HG03432 (cell line): Measurements from ENCODE around the gene CCDC83.

Source experiments
- ATAC-seq: cut with Tn5 transposase; IDR thresholded peaks from one replicate; pipeline ENCODE4 v1.9.1; 2021; ENCODE audit warnings: mild to moderate bottlenecking, moderate library complexity; ENCODE audit not compliant: unreplicated experiment

The CCDC83 gene

GRCh38 chr11:85855341-85855656, at the start of gene CCDC83:
TSS of gene CCDC83 (plus strand) at chr11:85855383. CDS start at chr11:85865124, 9,741 bp downstream.
- no peak for ATAC-seq

- no peak for ATAC-seq
Observed at GRCh38 chr11:85805387-85805786, 49.8 kb upstream of the CCDC83 start.

GRCh38 chr11:85806016-85806415, 49.2 kb upstream of the CCDC83 start:
- ATAC-seq, result no peak

GRCh38 chr11:85806876-85807275, 48.3 kb upstream of the CCDC83 start:
- no peak for ATAC-seq

GRCh38 chr11:85809191-85809590, 46.0 kb upstream of the CCDC83 start:
- no peak for ATAC-seq

DNA sequence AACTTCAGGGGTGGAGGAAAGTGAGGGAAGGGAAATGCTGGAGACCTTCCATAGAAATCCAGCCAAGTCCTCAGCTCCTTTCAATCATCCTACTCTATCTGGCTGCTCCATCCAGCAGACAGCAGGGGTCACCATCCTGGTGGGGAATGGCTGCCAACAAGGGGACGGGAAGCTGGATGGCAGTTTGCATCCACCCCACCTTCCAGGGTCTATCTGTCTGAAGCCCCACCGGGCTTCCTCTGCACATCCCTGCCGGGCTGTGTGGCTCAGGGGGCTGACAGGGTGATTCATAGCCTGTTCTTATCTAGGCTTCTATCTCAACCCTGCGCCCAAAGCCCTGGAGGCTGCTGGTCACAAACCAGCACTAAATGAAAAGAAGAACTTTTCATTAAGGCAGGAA, 45.3 kb upstream of the CCDC83 start:
- no peak for ATAC-seq

DNA sequence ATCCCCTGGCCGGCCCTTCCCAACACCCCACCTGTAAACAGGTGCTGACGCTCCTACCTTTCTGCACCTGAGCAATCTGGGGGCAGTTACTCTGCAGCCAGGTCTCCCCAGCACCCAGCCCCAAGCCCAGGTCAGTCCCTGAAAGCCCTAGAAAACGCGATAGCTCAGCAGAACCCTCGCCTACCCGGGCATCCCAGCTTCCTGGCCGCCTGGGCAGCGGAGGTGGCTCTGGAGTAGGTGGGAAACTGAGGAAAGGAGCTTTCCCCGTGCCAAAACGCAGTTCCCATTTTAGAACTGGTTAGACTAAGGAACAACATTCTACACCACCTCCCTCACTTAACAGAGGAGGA, 44.7 kb upstream of the CCDC83 start:
- ATAC-seq, result no peak

GRCh38 chr11:85810871-85811611, 44.1 kb upstream of the CCDC83 start, which contains the start of gene SYTL2:
TSS of gene SYTL2 (minus strand) at chr11:85811141. CDS start at chr11:85757725, 53,416 bp downstream.
- ATAC-seq, result peak; percentile 91

DNA sequence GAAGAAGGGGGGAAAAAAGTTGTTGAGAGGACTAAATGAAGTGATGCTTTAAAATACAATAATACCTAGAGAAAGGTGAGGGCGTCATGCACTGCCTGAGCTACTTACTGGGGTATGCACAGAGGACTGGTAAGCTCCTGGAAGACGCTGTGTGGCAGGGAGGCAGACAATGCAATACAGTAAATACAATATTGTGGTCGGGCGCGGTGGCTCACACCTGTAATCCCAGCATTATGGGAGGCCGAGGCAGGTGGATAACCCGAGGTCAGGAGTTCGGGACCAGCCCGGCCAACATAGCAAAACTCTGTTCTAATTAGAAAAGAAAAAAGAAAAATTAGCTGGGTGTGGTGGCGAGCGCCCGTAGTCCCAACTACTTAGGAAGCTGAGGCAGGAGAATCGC, 43.6 kb upstream of the CCDC83 start:
- ATAC-seq, result no peak

GRCh38 chr11:85813721-85814120, 41.5 kb upstream of the CCDC83 start:
- ATAC-seq, result no peak

- no peak for ATAC-seq
Observed at GRCh38 chr11:85815186-85815931, 39.8 kb upstream of the CCDC83 start.

DNA sequence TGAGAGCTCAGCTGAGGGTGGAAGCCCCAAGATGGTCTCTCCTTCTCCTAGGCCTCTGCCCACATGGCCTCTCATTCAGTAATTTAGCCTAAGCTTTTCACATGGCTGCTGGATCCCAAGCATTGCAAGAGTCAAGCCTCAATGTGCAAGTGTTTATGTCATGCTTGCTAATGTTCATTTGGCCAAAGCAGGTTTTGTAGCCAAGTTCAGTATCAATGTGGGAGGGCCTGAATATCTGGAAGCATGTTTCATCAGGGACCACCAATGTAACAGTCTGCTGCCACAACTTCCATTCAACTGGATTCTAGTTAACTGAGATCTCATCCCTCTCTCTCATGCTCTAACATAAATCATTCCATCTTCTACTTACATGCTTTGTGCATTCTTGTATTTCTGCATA, 35.7 kb upstream of the CCDC83 start:
- no peak for ATAC-seq

DNA sequence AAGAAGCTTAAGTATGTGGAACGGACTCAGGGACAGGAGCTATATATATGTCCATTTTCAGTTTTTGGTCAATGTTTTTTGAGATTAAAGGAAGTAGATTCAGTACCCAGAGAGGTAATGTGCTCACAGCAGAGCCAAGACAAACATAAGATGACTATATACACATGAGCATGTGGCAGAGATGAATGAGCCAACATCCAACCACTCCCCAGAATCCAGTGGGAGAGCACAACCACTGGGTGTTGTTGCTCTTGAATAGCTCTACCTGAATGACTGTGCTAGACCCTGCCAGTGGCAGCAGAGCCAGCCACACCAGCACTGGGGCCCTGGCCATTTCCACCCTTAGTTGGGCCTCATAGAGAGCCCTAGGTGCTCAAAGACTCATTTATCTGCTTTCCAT, 33.5 kb upstream of the CCDC83 start:
- ATAC-seq, result no peak

DNA sequence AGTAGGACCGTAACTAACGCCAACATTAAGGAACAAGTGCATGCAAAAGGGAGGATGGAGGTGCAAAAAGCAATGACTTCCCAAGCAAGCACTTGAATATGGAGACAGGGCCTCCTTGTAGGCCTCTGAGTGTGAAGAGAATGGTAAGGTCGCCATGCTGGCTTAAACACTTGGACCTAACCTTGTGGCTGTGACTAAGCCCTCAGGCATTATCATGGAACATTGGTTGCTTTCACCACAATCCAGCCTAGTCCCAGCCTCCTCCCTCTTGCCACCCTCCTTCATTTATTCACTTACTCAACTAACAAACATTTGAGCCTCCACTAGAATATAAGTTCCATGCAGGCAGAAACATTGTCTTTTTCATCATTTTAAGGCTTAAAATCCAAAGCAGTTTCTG, 32.4 kb upstream of the CCDC83 start:
- no peak for ATAC-seq

GRCh38 chr11:85823816-85824215, 31.4 kb upstream of the CCDC83 start:
- peak; percentile 32 for ATAC-seq

GRCh38 chr11:85825616-85826015, 29.6 kb upstream of the CCDC83 start:
- no peak for ATAC-seq

DNA sequence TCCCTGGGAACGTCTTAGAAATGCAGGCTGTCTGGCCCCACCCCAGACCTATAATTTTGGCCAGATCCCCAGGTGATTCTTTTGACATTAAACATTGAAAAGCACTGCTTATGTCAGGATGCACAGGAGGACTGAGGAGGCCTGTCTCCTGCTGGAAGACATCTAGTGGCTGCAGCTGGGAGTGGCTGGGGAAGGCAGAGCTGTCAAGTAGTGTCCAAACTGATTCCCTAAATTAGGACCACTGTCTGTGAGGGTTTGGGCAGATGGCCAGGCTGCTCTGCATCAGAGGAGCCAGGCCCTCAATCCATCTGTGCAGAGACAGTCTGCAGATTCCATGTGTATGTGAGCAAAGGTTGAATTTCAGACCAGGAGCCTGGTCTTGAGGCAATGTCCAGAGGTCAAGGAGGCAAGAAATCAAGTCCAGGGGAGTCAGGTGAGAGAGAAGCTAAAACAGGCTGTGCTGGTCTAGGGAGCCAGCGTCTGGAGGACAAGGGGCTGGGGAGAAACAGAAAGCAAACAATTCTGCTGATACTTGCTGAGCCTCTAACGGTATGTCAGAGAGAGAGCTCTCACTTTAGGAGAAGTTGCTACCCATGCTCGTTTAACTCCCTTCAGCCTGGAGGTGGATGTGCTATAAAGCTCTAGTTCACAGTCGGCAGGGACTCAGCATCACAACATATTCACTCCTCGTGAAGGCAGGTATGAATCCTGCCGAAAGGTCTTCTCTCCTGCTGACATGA, 28.9 kb upstream of the CCDC83 start:
- peak; percentile 60 for ATAC-seq

DNA sequence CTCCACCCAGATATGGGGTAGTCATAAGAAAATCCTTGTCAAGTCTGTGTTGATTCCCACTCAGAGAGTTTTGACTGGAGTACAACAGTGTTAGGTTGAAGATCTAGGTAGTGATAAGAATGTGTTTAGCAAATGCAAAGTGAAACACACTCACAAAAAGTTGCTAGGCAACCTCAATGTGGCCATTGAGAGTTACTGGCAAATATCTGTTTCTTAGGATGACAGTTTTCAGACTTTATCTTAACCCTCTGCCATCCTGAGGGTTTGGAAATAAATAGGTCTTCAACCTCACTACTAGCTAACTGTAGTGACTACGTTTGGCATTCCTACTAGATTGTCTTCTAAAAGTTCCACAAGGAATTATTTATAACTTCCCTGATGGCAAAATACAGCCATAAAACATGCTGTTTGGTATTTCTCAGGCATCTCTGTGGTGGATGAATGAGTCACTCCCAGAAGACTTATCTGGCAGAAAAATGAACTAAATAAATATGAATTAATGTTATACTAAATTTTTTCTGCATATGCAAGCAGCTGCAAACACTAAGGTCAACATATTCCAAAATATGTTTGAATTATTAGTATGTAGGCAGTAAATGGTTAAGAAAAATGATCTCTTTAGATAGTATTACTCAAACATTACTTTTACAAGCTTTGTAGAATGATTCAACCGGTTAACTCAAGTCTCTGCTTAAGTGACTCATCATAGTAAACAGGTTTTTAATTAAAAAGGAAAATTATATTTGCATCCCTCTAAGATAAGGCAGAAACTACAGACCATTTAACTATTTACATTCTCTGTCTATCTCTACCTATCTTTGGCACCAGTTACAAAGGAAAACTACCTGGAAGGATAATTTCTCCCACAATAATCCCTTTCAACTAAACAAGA, 27.2 kb upstream of the CCDC83 start:
- no peak for ATAC-seq

DNA sequence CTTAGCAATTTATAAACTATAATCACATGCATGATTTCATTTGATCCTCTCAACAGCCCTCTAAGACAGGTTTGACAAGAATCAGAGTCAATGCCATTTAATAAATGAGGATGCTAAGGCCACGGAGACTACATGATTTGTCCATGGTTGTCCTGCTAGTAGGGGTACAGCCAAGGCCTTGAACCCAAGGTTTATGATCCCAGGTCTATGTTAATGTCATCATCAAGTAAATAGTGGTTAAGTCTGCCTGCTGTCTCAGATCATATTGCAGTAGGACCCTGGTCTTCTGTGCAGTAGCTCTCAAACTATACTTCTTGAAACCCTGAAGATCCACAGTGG, 26.6 kb upstream of the CCDC83 start:
- ATAC-seq, result no peak

DNA sequence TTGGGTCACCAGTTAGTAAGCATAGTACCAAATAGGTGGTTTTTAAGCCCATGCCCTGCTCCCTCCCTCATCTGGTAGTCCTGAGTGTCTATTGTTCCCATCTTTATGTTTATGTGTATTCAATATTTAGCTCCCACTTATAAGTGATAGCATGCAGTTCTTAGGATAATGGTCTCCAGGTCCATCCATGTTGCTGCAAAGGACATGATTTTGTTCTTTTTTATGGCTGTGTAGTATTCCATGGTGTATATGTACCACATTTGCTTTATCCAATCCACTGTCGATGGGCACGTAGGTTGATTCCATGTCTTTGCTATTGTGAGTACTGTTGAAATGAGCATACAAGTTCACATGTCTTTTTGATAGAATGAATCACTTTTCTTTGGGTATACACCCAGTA, 26.0 kb upstream of the CCDC83 start:
- no peak for ATAC-seq

- no peak for ATAC-seq
Observed at GRCh38 chr11:85831050-85831449, 24.1 kb upstream of the CCDC83 start.
